Measurements from ENCODE around the gene C17orf113. TPM values are rescaled to one million over a fixed set of nuclear protein-coding genes. Genes with fewer than 3 reads are reported as not detected.
A peak's percentile ranks its signal among the peaks of the same experiment; 100 is the strongest.

The C17orf113 gene
- total and polyA plus RNA-seq, 2 experiments from 2014 or later: 0.46 to 1.1 TPM

- no peak overlapping the region for H2AFZ ChIP-seq
- no peaks in the 10 kb centered on the region for H3K9me2 ChIP-seq (replicated peaks; ENCODE audit: insufficient read depth)
- peaks cover 14% of the 10 kb centered on the region for H3K79me2 ChIP-seq
- DNase-seq (ENCODE audit: low spot score): no peak
- H3K9me3 ChIP-seq (ENCODE audit: low read depth): no peaks in the 10 kb centered on the region
- no peaks in the 10 kb centered on the region for H4K20me1 ChIP-seq (ENCODE audit: insufficient read depth, poor library complexity, severe bottlenecking)
- 93% methylated on average over 3 of the region's 3 CpGs for WGBS (ENCODE audit: low lambda C conversion rate, missing lambda C conversion rate)
- no peak overlapping the region for H3K4me2 ChIP-seq
- peaks cover 9% of the 10 kb centered on the region for H3K36me3 ChIP-seq (replicated peaks; ENCODE audit: insufficient read depth, low read depth)
- H3K4me3 ChIP-seq: no peak overlapping the region
- peaks cover 17% of the 10 kb centered on the region for H3K4me1 ChIP-seq (ENCODE audit: insufficient read depth)
- no peaks in the 10 kb centered on the region for H3K27me3 ChIP-seq
- TF ChIP-seq EZH2 (IDR thresholded peaks at IDR 0.05; ENCODE audit: borderline replicate concordance) (no peak), CTCF (IDR thresholded peaks at IDR 0.05; ENCODE audit: poor library complexity) (no peak), EZH2phosphoT487 (IDR thresholded peaks at IDR 0.05; ENCODE audit: low read depth, severe bottlenecking, unreplicated experiment) (no peak)
- H3K27ac ChIP-seq: no peak overlapping the region
Measured at GRCh38 chr17:41992576-41992975, 57.8 kb downstream of the C17orf113 start.

- Histone ChIP-seq H2AFZ (no peak overlapping the region), H3K27ac (peak overlapping the region; percentile 58), H4K20me1 (ENCODE audit: insufficient read depth, poor library complexity, severe bottlenecking) (no peaks in the 10 kb centered on the region), H3K27me3 (no peaks in the 10 kb centered on the region), H3K4me2 (peak overlapping the region; percentile 18), H3K79me2 (peaks cover 9% of the 10 kb centered on the region), H3K36me3 (replicated peaks; ENCODE audit: insufficient read depth, low read depth) (peaks cover 9% of the 10 kb centered on the region), H3K4me3 (no peak overlapping the region), H3K9me3 (ENCODE audit: low read depth) (no peaks in the 10 kb centered on the region), H3K4me1 (ENCODE audit: insufficient read depth) (peaks cover 17% of the 10 kb centered on the region), H3K9me2 (replicated peaks; ENCODE audit: insufficient read depth) (no peaks in the 10 kb centered on the region)
- 76% methylated on average over 5 of the region's 5 CpGs for WGBS (ENCODE audit: low lambda C conversion rate, missing lambda C conversion rate)
- peak; percentile 30 for DNase-seq (ENCODE audit: low spot score)
- TF ChIP-seq EZH2 (IDR thresholded peaks at IDR 0.05; ENCODE audit: borderline replicate concordance) (no peak), EZH2phosphoT487 (IDR thresholded peaks at IDR 0.05; ENCODE audit: low read depth, severe bottlenecking, unreplicated experiment) (no peak), CTCF (IDR thresholded peaks at IDR 0.05; ENCODE audit: poor library complexity) (no peak)
Measured at GRCh38 chr17:41989702-41990419, 60.5 kb downstream of the C17orf113 start.

- DNase-seq (ENCODE audit: low spot score): no peak
- peaks cover 17% of the 10 kb centered on the region for H3K4me1 ChIP-seq (ENCODE audit: insufficient read depth)
- no peaks in the 10 kb centered on the region for H3K27me3 ChIP-seq
- H3K4me3 ChIP-seq: no peak overlapping the region
- H3K36me3 ChIP-seq (replicated peaks; ENCODE audit: insufficient read depth, low read depth): peaks cover 9% of the 10 kb centered on the region
- H3K9me3 ChIP-seq (ENCODE audit: low read depth): no peaks in the 10 kb centered on the region
- no peak overlapping the region for H2AFZ ChIP-seq
- H3K27ac ChIP-seq: no peak overlapping the region
- TF ChIP-seq EZH2 (IDR thresholded peaks at IDR 0.05; ENCODE audit: borderline replicate concordance) (no peak), EZH2phosphoT487 (IDR thresholded peaks at IDR 0.05; ENCODE audit: low read depth, severe bottlenecking, unreplicated experiment) (no peak), CTCF (IDR thresholded peaks at IDR 0.05; ENCODE audit: poor library complexity) (no peak)
- H4K20me1 ChIP-seq (ENCODE audit: insufficient read depth, poor library complexity, severe bottlenecking): no peaks in the 10 kb centered on the region
- WGBS (ENCODE audit: low lambda C conversion rate, missing lambda C conversion rate): 87% methylated on average over 2 of the region's 2 CpGs
- H3K79me2 ChIP-seq: peaks cover 6% of the 10 kb centered on the region
- H3K9me2 ChIP-seq (replicated peaks; ENCODE audit: insufficient read depth): no peaks in the 10 kb centered on the region
- no peak overlapping the region for H3K4me2 ChIP-seq
Measured at GRCh38 chr17:41988418-41988817, 62.0 kb downstream of the C17orf113 start.

Other genes with a start within 250 kb of the C17orf113 start
- gene P3H4, start 238.7 kb downstream of the C17orf113 start, total RNA-seq: 62.6 and 66.2 TPM in 2 replicates
- 109 and 110 TPM in 2 replicates for gene P3H4, start 238.7 kb downstream of the C17orf113 start, polyA plus RNA-seq
- 239 and 290 TPM in 2 replicates for gene FKBP10, start 237.6 kb downstream of the C17orf113 start, total RNA-seq
- gene FKBP10, start 237.6 kb downstream of the C17orf113 start, polyA plus RNA-seq: 88.0 and 92.0 TPM in 2 replicates
- 47.7 and 51.8 TPM in 2 replicates for gene NT5C3B, start 214.4 kb downstream of the C17orf113 start, total RNA-seq
- gene NT5C3B, start 214.4 kb downstream of the C17orf113 start, polyA plus RNA-seq: 85.1 and 87.8 TPM in 2 replicates
- gene KLHL10, start 212.8 kb downstream of the C17orf113 start, total RNA-seq: 0.43 TPM in 1 of 2 replicates, not detected in the other
- not detected in 2 replicates for gene KLHL10, start 212.8 kb downstream of the C17orf113 start, polyA plus RNA-seq
- gene KLHL11, start 185.2 kb downstream of the C17orf113 start, total RNA-seq: 21.5 and 25.2 TPM in 2 replicates
- gene KLHL11, start 185.2 kb downstream of the C17orf113 start, polyA plus RNA-seq: 9.0 and 10.0 TPM in 2 replicates
- 157 and 167 TPM in 2 replicates for gene ACLY, start 131.7 kb downstream of the C17orf113 start, total RNA-seq
- gene ACLY, start 131.7 kb downstream of the C17orf113 start, polyA plus RNA-seq: 82.1 and 101 TPM in 2 replicates
- gene ODAD4, start 120.0 kb downstream of the C17orf113 start, total RNA-seq: 0.52 and 0.53 TPM in 2 replicates
- gene ODAD4, start 120.0 kb downstream of the C17orf113 start, polyA plus RNA-seq: 0.75 and 0.76 TPM in 2 replicates
- 59.8 and 61.4 TPM in 2 replicates for gene CNP, start 83.8 kb downstream of the C17orf113 start, total RNA-seq
- gene CNP, start 83.8 kb downstream of the C17orf113 start, polyA plus RNA-seq: 77.7 and 97.0 TPM in 2 replicates
- 73.6 and 86.3 TPM in 2 replicates for gene DNAJC7, start 33.2 kb downstream of the C17orf113 start, total RNA-seq
- 50.1 and 61.7 TPM in 2 replicates for gene DNAJC7, start 33.2 kb downstream of the C17orf113 start, polyA plus RNA-seq
- 37.5 and 40.8 TPM in 2 replicates for gene NKIRAS2, start 30.5 kb downstream of the C17orf113 start, total RNA-seq
- 55.0 and 57.2 TPM in 2 replicates for gene NKIRAS2, start 30.5 kb downstream of the C17orf113 start, polyA plus RNA-seq
- gene ZNF385C, start 47.9 kb upstream of the C17orf113 start, total RNA-seq: 0.04 and 0.63 TPM in 2 replicates
- gene ZNF385C, start 47.9 kb upstream of the C17orf113 start, polyA plus RNA-seq: 0.45 and 1.4 TPM in 2 replicates
- gene DHX58, start 62.1 kb upstream of the C17orf113 start, total RNA-seq: 1.6 and 3.6 TPM in 2 replicates
- 1.4 and 2.2 TPM in 2 replicates for gene DHX58, start 62.1 kb upstream of the C17orf113 start, polyA plus RNA-seq
- gene KAT2A, start 70.8 kb upstream of the C17orf113 start, total RNA-seq: 21.7 and 29.2 TPM in 2 replicates
- 46.7 and 60.2 TPM in 2 replicates for gene KAT2A, start 70.8 kb upstream of the C17orf113 start, polyA plus RNA-seq
- not detected in 2 replicates for gene HSPB9, start 72.2 kb upstream of the C17orf113 start, total RNA-seq
- gene HSPB9, start 72.2 kb upstream of the C17orf113 start, polyA plus RNA-seq: 0.34 and 0.46 TPM in 2 replicates
- 123 and 158 TPM in 2 replicates for gene RAB5C, start 104.4 kb upstream of the C17orf113 start, total RNA-seq
- gene RAB5C, start 104.4 kb upstream of the C17orf113 start, polyA plus RNA-seq: 172 and 184 TPM in 2 replicates
- gene KCNH4, start 130.5 kb upstream of the C17orf113 start, total RNA-seq: 0.08 and 0.17 TPM in 2 replicates
- gene KCNH4, start 130.5 kb upstream of the C17orf113 start, polyA plus RNA-seq: 0.12 and 0.23 TPM in 2 replicates
- not detected in 2 replicates for gene HCRT, start 134.9 kb upstream of the C17orf113 start, total RNA-seq
- not detected in 2 replicates for gene HCRT, start 134.9 kb upstream of the C17orf113 start, polyA plus RNA-seq
- gene GHDC, start 143.9 kb upstream of the C17orf113 start, total RNA-seq: 6.1 and 7.2 TPM in 2 replicates
- gene GHDC, start 143.9 kb upstream of the C17orf113 start, polyA plus RNA-seq: 7.0 and 8.7 TPM in 2 replicates
- gene STAT5B, start 225.8 kb upstream of the C17orf113 start, total RNA-seq: 26.0 and 27.9 TPM in 2 replicates
- 18.7 and 25.7 TPM in 2 replicates for gene STAT5B, start 225.8 kb upstream of the C17orf113 start, polyA plus RNA-seq
- gene STAT5A, start 237.9 kb upstream of the C17orf113 start, total RNA-seq: 5.5 and 6.5 TPM in 2 replicates
- 3.5 and 6.1 TPM in 2 replicates for gene STAT5A, start 237.9 kb upstream of the C17orf113 start, polyA plus RNA-seq